ENCODE results near the gene SST. TPM values are rescaled to one million over a fixed set of nuclear protein-coding genes. Genes with fewer than 3 reads are reported as not detected.

Gene SST
- total and polyA plus RNA-seq, 2 of the 8 experiments (the other 6 are each of a cell fraction or from before 2014, with no cell fraction given) = 0.50 TPM; not detected in 1

DNA sequence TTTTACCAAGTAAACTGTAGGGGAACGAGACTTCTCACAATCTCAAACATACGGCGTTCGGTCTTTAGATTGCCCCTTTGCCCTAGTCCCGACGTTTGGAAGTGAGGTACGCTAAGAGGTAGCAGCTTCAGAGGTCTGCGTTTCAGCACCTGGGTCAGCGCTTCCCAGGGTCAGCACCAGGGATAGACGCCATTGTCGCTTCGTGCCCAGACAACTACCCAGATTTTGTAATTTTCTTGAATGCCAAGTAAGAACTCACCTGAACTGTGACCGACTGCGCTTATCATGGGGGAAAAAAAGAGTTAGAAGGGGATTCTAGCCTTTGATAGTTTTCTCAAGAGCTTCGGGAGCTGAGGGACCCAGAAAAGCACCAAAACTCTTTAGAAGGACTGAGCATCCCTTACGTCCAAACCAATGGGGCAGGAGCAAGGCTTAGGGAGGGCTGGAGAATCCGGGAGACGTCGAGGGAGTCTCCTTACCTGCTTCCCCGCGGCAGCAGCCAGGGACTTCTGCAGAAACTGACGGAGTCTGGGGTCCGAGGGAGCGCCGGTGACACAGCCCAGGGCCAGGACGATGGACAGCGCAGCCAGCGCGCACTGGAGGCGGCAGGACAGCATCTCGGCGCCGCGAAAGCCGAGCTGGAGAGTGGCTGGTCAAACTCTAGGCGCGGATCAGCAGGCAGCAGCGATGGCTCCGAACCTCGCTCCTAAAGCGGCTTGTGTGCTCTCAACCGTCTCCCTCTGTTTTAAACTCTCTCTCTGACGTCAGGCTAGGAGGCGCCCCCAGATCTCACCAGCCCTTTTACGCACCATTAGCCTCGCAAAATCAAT lies at the start of gene SST (continued):
- TF ChIP-seq SAP30 (IDR thresholded peaks at IDR 0.05; ENCODE audit: insufficient read depth, insufficient replicate concordance, low read length) = peak; percentile 99
- TF ChIP-seq ASH2L (IDR thresholded peaks at IDR 0.05; ENCODE audit: low read length) = no peak
- TF ChIP-seq JUND (IDR thresholded peaks at IDR 0.05; ENCODE audit: low read length) = 0 out of 2 replicates have a peak, but pooled peaks have one; percentile 30
- TF ChIP-seq HDAC6 (IDR thresholded peaks at IDR 0.05; ENCODE audit: low read depth, low read length) = no peak
- no peak for TF ChIP-seq CEBPB (IDR thresholded peaks at IDR 0.05; ENCODE audit: low read depth, low read length)
- TF ChIP-seq CREB1 (IDR thresholded peaks at IDR 0.05) = peak; percentile 70; the same call in 1 of the 2 replicates
- TF ChIP-seq SRF (IDR thresholded peaks at IDR 0.05; ENCODE audit: low read depth, low read length) = no peak
- TF ChIP-seq, protein P1, sequence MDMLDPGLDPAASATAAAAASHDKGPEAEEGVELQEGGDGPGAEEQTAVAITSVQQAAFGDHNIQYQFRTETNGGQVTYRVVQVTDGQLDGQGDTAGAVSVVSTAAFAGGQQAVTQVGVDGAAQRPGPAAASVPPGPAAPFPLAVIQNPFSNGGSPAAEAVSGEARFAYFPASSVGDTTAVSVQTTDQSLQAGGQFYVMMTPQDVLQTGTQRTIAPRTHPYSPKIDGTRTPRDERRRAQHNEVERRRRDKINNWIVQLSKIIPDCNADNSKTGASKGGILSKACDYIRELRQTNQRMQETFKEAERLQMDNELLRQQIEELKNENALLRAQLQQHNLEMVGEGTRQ (IDR thresholded peaks at IDR 0.05; ENCODE audit: low read length) = no peak
- TF ChIP-seq RNF2 (IDR thresholded peaks at IDR 0.05; ENCODE audit: borderline replicate concordance, low read depth, low read length, missing control alignments, poor library complexity, severe bottlenecking) = no peak
- TF ChIP-seq POU5F1 (IDR thresholded peaks at IDR 0.05; ENCODE audit: low read depth, low read length) = no peak
- TF ChIP-seq CBX8 (IDR thresholded peaks at IDR 0.05; ENCODE audit: borderline replicate concordance, low read depth, low read length) = no peak
- TF ChIP-seq, protein P2, sequence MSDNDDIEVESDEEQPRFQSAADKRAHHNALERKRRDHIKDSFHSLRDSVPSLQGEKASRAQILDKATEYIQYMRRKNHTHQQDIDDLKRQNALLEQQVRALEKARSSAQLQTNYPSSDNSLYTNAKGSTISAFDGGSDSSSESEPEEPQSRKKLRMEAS (IDR thresholded peaks at IDR 0.05) = peak; percentile 67
- TF ChIP-seq POLR2AphosphoS5 (IDR thresholded peaks at IDR 0.05; ENCODE audit: low read depth, low read length) = no peak
- TF ChIP-seq YY1 (IDR thresholded peaks at IDR 0.05; ENCODE audit: low read depth, low read length) = peak; percentile 86; the same call in 1 of the 2 replicates
- no peak for TF ChIP-seq BCL11A (IDR thresholded peaks at IDR 0.05; ENCODE audit: low read depth in 2 of 2, low read length in 2 of 2)
- no peak for TF ChIP-seq CHD1 (IDR thresholded peaks at IDR 0.05; ENCODE audit: low read depth, low read length)
- no peak for TF ChIP-seq BRCA1 (IDR thresholded peaks at IDR 0.05; ENCODE audit: low read depth, low read length)
- TF ChIP-seq POLR2A (IDR thresholded peaks at IDR 0.05; ENCODE audit: control extremely low read depth in 1 of 2, low read depth in 2 of 2, low read length in 2 of 2) = no peak
- TF ChIP-seq HDAC2 (IDR thresholded peaks at IDR 0.05; ENCODE audit: borderline replicate concordance in 1 of 2, low read depth in 2 of 2, low read length in 2 of 2) = peak in 1 of 2 experiments; percentile 97; a peak in 2 of 4 replicates
- TF ChIP-seq RBBP5 (IDR thresholded peaks at IDR 0.05; ENCODE audit: borderline replicate concordance, low read depth, low read length) = no peak
- peak; percentile 14 to 16; a peak in 2 of 4 replicates for TF ChIP-seq RAD21 (IDR thresholded peaks at IDR 0.05 in 1 of 2, conservative IDR thresholded peaks at IDR 0.05 in 1 of 2; ENCODE audit: low read depth in 2 of 2, low read length in 2 of 2)
- TF ChIP-seq CHD2 (IDR thresholded peaks at IDR 0.05; ENCODE audit: low read length) = no peak
- peak; percentile 90 for TF ChIP-seq TAF7 (optimal IDR thresholded peaks at IDR 0.05; ENCODE audit: borderline replicate concordance, low read depth, low read length)
